WTC11 (cell line): Measurements from ENCODE around the gene SLCO6A1.

Experiments used
- CTCF ChIP-seq: fragments of 200-600 bp; IDR thresholded peaks from 2 replicates; pipeline ENCODE4 v1.8.0; 2022; ENCODE audit warnings: antibody characterized with exemption
- NFYB ChIP-seq: sonication (generic); formaldehyde crosslinking; conservative IDR thresholded peaks from 2 replicates; pipeline ENCODE4 v1.8.0; 2022; ENCODE audit warnings: low read depth, missing genetic modification reagents
- NR2C2 ChIP-seq: sonication (generic); formaldehyde crosslinking; IDR thresholded peaks from 2 replicates; pipeline ENCODE4 v1.8.0; 2022; ENCODE audit warnings: mild to moderate bottlenecking, missing genetic modification reagents
- TF ChIP-seq, protein P1 (sequence below): sonication (generic); formaldehyde crosslinking; conservative IDR thresholded peaks from 2 replicates; pipeline ENCODE4 v1.8.1; 2022; ENCODE audit warnings: mild to moderate bottlenecking, missing genetic modification reagents
- TF ChIP-seq, protein P2 (sequence below): sonication (generic); formaldehyde crosslinking; IDR thresholded peaks from 2 replicates; pipeline ENCODE4 v1.8.1; 2022; ENCODE audit warnings: low read depth, missing genetic modification reagents, borderline replicate concordance

- TF ChIP-seq CTCF: no peak
- no peak for TF ChIP-seq NFYB (CRISPR knock-in tag)
- no peak for TF ChIP-seq NR2C2 (CRISPR knock-in tag)
- TF ChIP-seq, protein P1, sequence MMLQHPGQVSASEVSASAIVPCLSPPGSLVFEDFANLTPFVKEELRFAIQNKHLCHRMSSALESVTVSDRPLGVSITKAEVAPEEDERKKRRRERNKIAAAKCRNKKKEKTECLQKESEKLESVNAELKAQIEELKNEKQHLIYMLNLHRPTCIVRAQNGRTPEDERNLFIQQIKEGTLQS (CRISPR knock-in tag): no peak
- TF ChIP-seq, protein P2, sequence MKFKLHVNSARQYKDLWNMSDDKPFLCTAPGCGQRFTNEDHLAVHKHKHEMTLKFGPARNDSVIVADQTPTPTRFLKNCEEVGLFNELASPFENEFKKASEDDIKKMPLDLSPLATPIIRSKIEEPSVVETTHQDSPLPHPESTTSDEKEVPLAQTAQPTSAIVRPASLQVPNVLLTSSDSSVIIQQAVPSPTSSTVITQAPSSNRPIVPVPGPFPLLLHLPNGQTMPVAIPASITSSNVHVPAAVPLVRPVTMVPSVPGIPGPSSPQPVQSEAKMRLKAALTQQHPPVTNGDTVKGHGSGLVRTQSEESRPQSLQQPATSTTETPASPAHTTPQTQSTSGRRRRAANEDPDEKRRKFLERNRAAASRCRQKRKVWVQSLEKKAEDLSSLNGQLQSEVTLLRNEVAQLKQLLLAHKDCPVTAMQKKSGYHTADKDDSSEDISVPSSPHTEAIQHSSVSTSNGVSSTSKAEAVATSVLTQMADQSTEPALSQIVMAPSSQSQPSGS (CRISPR knock-in tag): no peak
Observed at GRCh38 chr5:102529031-102529430, 30.2 kb upstream of the SLCO6A1 start.
